Neural cell (in vitro differentiated cells): Measurements from ENCODE around the gene TBC1D14. TPM values are rescaled to one million over a fixed set of nuclear protein-coding genes. Genes with fewer than 3 reads are reported as not detected.

Source experiments
- H2AFZ ChIP-seq: fragments of 200-600, 300-800 bp; sonication (generic), shearing (Covaris generic); 2 replicates; pipeline ENCODE4 v1.6.0; 2014; ENCODE audit warnings: low read depth, mild to moderate bottlenecking, antibody characterized with exemption, low read length, moderate library complexity
- H3F3A ChIP-seq: fragments of 200-600 bp; shearing (Covaris generic); 2 replicates; pipeline ENCODE4 v1.6.1; 2016; ENCODE audit warnings: mild to moderate bottlenecking, moderate library complexity, mixed read lengths, antibody characterized with exemption, low read length; ENCODE audit not compliant: insufficient read depth, poor library complexity, severe bottlenecking
- H3K27ac ChIP-seq: fragments of 200-600, 300-800 bp; sonication (generic), shearing (Covaris generic); 2 replicates; pipeline ENCODE4 v1.5.1; 2014; ENCODE audit warnings: mild to moderate bottlenecking, low read length, moderate library complexity
- H3K27me3 ChIP-seq: fragments of 300-800, 200-600 bp; sonication (generic), shearing (Covaris generic); 2 replicates; pipeline ENCODE4 v1.6.0; 2014; ENCODE audit warnings: mild to moderate bottlenecking, low read depth, low read length, moderate library complexity; ENCODE audit not compliant: insufficient read depth
- H3K36me3 ChIP-seq: fragments of 300-800, 200-600 bp; sonication (generic), shearing (Covaris generic); 2 replicates; pipeline ENCODE4 v1.5.1; 2014; ENCODE audit warnings: mild to moderate bottlenecking, antibody characterized with exemption, low read length, moderate library complexity; ENCODE audit not compliant: insufficient read depth
- H3K4me2 ChIP-seq: fragments of 300-800, 200-600 bp; sonication (generic), shearing (Covaris generic); 2 replicates; pipeline ENCODE4 v1.6.0; 2014; ENCODE audit warnings: mild to moderate bottlenecking, low read length
- H3K4me3 ChIP-seq: fragments of 300-800, 200-600 bp; sonication (generic), shearing (Covaris generic); 2 replicates; pipeline ENCODE4 v1.5.1; 2014; ENCODE audit warnings: mild to moderate bottlenecking, low read length, moderate library complexity
- H3K79me2 ChIP-seq: fragments of 200-600 bp; shearing (Covaris generic); replicated peaks from 2 replicates; pipeline ENCODE4 v1.6.0; 2014; ENCODE audit warnings: mild to moderate bottlenecking, low read length, moderate library complexity; ENCODE audit not compliant: insufficient read depth
- H3K9ac ChIP-seq: fragments of 300-800, 200-600 bp; sonication (generic), shearing (Covaris generic); 2 replicates; pipeline ENCODE4 v1.6.1; 2016; ENCODE audit warnings: mild to moderate bottlenecking, low read length, mixed read lengths
- H3K9me2 ChIP-seq: fragments of 200-600 bp; shearing (Covaris generic); 2 replicates; pipeline ENCODE4 v1.6.1; 2016; ENCODE audit warnings: mild to moderate bottlenecking, low read length, mixed read lengths; ENCODE audit not compliant: insufficient read depth
- H3K9me3 ChIP-seq: fragments of 200-600, 300-800 bp; sonication (generic), shearing (Covaris generic); 2 replicates; pipeline ENCODE4 v1.6.1; 2016; ENCODE audit warnings: mild to moderate bottlenecking, mixed run types, low read length, moderate library complexity, mixed read lengths
- H4K20me1 ChIP-seq: fragments of 200-600 bp; shearing (Covaris generic); 2 replicates; pipeline ENCODE4 v1.6.1; 2016; ENCODE audit warnings: mild to moderate bottlenecking, mixed run types; ENCODE audit not compliant: insufficient read depth
- EP300 ChIP-seq: fragments of 450-650 bp; conservative IDR thresholded peaks from 2 replicates; pipeline ENCODE4 v1.6.1; 2014; ENCODE audit warnings: antibody characterized with exemption, mild to moderate bottlenecking, moderate library complexity; ENCODE audit not compliant: poor library complexity, severe bottlenecking
- MXI1 ChIP-seq: fragments of 450-650 bp; conservative IDR thresholded peaks from 2 replicates; pipeline ENCODE4 v1.6.1; 2014; ENCODE audit warnings: antibody characterized with exemption, mild to moderate bottlenecking; ENCODE audit not compliant: poor library complexity, severe bottlenecking
- POLR2AphosphoS5 ChIP-seq: IDR thresholded peaks from 2 replicates; pipeline ENCODE4 v1.6.1; 2012
- SMC3 ChIP-seq: fragments of 450-650 bp; conservative IDR thresholded peaks from 2 replicates; pipeline ENCODE4 v1.6.1; 2014; ENCODE audit warnings: antibody characterized with exemption, mild to moderate bottlenecking, moderate library complexity; ENCODE audit not compliant: poor library complexity
- polyA plus RNA-seq: library from polyadenylated mRNA; depleted of rRNA; stranded (reverse); fragments of >200 nt; gene quantifications from 2 replicates; pipeline ENCODE4 v1.2.3, GENCODE V29; 2014
- TF ChIP-seq, protein P1 (sequence below): fragments of 450-650 bp; IDR thresholded peaks from 2 replicates; pipeline ENCODE4 v1.5.1; 2014; ENCODE audit warnings: antibody characterized with exemption, mild to moderate bottlenecking, moderate library complexity; ENCODE audit not compliant: poor library complexity, severe bottlenecking
- TF ChIP-seq, protein P2 (sequence below): IDR thresholded peaks from 2 replicates; pipeline ENCODE4 v1.6.1; 2012; ENCODE audit warnings: borderline replicate concordance

Gene TBC1D14
- polyA plus RNA-seq, 1 donor from 2014 or later = 125 TPM

- TF ChIP-seq, protein P1, sequence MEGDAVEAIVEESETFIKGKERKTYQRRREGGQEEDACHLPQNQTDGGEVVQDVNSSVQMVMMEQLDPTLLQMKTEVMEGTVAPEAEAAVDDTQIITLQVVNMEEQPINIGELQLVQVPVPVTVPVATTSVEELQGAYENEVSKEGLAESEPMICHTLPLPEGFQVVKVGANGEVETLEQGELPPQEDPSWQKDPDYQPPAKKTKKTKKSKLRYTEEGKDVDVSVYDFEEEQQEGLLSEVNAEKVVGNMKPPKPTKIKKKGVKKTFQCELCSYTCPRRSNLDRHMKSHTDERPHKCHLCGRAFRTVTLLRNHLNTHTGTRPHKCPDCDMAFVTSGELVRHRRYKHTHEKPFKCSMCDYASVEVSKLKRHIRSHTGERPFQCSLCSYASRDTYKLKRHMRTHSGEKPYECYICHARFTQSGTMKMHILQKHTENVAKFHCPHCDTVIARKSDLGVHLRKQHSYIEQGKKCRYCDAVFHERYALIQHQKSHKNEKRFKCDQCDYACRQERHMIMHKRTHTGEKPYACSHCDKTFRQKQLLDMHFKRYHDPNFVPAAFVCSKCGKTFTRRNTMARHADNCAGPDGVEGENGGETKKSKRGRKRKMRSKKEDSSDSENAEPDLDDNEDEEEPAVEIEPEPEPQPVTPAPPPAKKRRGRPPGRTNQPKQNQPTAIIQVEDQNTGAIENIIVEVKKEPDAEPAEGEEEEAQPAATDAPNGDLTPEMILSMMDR = no peak
- TF ChIP-seq EP300 = no peak
- no peak for TF ChIP-seq MXI1
- TF ChIP-seq POLR2AphosphoS5 = no peak
- TF ChIP-seq, protein P2, sequence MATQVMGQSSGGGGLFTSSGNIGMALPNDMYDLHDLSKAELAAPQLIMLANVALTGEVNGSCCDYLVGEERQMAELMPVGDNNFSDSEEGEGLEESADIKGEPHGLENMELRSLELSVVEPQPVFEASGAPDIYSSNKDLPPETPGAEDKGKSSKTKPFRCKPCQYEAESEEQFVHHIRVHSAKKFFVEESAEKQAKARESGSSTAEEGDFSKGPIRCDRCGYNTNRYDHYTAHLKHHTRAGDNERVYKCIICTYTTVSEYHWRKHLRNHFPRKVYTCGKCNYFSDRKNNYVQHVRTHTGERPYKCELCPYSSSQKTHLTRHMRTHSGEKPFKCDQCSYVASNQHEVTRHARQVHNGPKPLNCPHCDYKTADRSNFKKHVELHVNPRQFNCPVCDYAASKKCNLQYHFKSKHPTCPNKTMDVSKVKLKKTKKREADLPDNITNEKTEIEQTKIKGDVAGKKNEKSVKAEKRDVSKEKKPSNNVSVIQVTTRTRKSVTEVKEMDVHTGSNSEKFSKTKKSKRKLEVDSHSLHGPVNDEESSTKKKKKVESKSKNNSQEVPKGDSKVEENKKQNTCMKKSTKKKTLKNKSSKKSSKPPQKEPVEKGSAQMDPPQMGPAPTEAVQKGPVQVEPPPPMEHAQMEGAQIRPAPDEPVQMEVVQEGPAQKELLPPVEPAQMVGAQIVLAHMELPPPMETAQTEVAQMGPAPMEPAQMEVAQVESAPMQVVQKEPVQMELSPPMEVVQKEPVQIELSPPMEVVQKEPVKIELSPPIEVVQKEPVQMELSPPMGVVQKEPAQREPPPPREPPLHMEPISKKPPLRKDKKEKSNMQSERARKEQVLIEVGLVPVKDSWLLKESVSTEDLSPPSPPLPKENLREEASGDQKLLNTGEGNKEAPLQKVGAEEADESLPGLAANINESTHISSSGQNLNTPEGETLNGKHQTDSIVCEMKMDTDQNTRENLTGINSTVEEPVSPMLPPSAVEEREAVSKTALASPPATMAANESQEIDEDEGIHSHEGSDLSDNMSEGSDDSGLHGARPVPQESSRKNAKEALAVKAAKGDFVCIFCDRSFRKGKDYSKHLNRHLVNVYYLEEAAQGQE = no peak
- peaks cover 12% of the 10 kb centered on the region for H3K79me2 ChIP-seq
- H2AFZ ChIP-seq = no peak overlapping the region
Observed at GRCh38 chr4:6996481-6996880, 86.9 kb downstream of the TBC1D14 start.

DNA sequence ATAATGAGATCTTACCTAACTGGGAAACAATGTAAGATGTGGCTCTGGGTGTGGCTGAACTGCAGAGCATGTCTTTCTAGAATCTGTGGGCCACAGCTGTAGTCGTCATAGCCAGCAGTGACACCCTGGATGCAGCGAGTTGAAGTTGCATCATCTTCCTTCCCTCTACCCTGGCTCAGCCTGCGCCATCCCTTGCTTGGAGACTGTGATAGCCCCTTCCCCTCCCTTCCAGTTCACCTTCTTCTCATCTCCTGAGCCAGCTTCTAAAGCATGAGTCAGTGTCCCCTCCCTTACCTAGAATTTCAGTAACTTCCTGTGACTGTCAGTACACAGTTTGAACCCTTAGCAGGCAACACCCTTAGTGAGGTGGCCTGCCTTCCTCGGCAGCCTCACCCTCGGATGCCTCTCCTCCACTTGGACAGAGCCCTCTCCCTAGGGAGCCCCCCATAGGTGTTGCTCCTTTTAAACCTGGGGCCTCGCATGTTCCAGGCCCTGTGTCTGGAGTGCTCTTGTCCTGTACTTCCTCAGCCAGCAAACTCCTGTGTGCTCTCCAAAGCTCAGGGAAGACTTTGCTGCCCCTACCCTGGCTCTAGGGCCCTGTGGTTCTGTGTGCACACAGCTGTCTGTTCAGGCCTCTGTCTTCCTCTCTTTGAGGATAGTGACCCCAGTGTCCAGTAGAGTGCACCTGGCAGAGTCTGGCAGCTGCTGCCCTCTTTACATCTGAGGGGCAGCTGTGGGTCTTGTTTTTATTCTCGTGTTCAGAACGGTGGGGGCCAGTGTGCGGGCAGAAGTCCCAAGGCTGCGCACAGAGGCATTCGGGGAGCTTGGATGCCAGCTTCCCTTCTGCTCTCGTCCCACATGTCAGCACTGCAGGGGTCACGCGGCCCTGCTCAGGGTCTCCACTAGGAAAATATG is 89.8 kb downstream of the TBC1D14 start:
- no peaks in the 10 kb centered on the region for H4K20me1 ChIP-seq
- no peak overlapping the region for H3K27ac ChIP-seq
- no peak for TF ChIP-seq SMC3
- H3K4me2 ChIP-seq = no peak overlapping the region
- no peak overlapping the region for H2AFZ ChIP-seq
- no peaks in the 10 kb centered on the region for H3K36me3 ChIP-seq
- no peaks in the 10 kb centered on the region for H3K79me2 ChIP-seq
- H3K9ac ChIP-seq = no peak overlapping the region
- no peaks in the 10 kb centered on the region for H3F3A ChIP-seq
- H3K9me3 ChIP-seq = no peaks in the 10 kb centered on the region
- H3K4me3 ChIP-seq = no peak overlapping the region
- H3K9me2 ChIP-seq = no peaks in the 10 kb centered on the region
- no peaks in the 10 kb centered on the region for H3K27me3 ChIP-seq

More at GRCh38 chr4:6996481-6996880, 86.9 kb downstream of the TBC1D14 start:
- Histone ChIP-seq H4K20me1 (no peaks in the 10 kb centered on the region), H3F3A (no peaks in the 10 kb centered on the region), H3K9ac (no peak overlapping the region), H3K36me3 (no peaks in the 10 kb centered on the region), H3K4me3 (no peak overlapping the region), H3K9me2 (no peaks in the 10 kb centered on the region), H3K27me3 (no peaks in the 10 kb centered on the region), H3K4me2 (no peak overlapping the region), H3K27ac (no peak overlapping the region), H3K9me3 (no peaks in the 10 kb centered on the region)
